WTC11 (cell line): ENCODE data around the gene TMEM259.

Experiments used
- CBFB ChIP-seq: sonication (generic); formaldehyde crosslinking; IDR thresholded peaks from 2 replicates; pipeline ENCODE4 v1.8.1; 2022; ENCODE audit warnings: mild to moderate bottlenecking, low read depth, missing genetic modification reagents
- ETV6 ChIP-seq: sonication (generic); formaldehyde crosslinking; IDR thresholded peaks from 2 replicates; pipeline ENCODE4 v1.8.1; 2022; ENCODE audit warnings: mild to moderate bottlenecking, missing genetic modification reagents
- JUN ChIP-seq: sonication (generic); formaldehyde crosslinking; IDR thresholded peaks from 2 replicates; pipeline ENCODE4 v1.8.0; 2023; ENCODE audit warnings: mild to moderate bottlenecking, missing genetic modification reagents
- MAX ChIP-seq: sonication (generic); formaldehyde crosslinking; IDR thresholded peaks from 2 replicates; pipeline ENCODE4 v1.8.0; 2022; ENCODE audit warnings: mild to moderate bottlenecking, missing genetic modification reagents
- ZNF121 ChIP-seq: sonication (generic); formaldehyde crosslinking; IDR thresholded peaks from 2 replicates; pipeline ENCODE4 v1.8.0; 2023; ENCODE audit warnings: missing genetic modification reagents
- ZNF263 ChIP-seq: sonication (generic); formaldehyde crosslinking; IDR thresholded peaks from 2 replicates; pipeline ENCODE4 v1.8.1; 2022; ENCODE audit warnings: low read depth, mild to moderate bottlenecking, moderate library complexity, missing genetic modification reagents
- TF ChIP-seq, protein P1 (sequence below): sonication (generic); formaldehyde crosslinking; IDR thresholded peaks from 2 replicates; pipeline ENCODE4 v1.8.1; 2022; ENCODE audit warnings: low read depth, mild to moderate bottlenecking, moderate library complexity, missing genetic modification reagents, borderline replicate concordance
- TF ChIP-seq, protein P2 (sequence below): fragments of 200-600 bp; IDR thresholded peaks from 2 replicates; pipeline ENCODE4 v1.8.0; 2022; ENCODE audit warnings: antibody characterized with exemption
- TF ChIP-seq, protein P3 (sequence below): sonication (generic); formaldehyde crosslinking; IDR thresholded peaks from 2 replicates; pipeline ENCODE4 v1.8.1; 2022; ENCODE audit warnings: missing genetic modification reagents, borderline replicate concordance

DNA sequence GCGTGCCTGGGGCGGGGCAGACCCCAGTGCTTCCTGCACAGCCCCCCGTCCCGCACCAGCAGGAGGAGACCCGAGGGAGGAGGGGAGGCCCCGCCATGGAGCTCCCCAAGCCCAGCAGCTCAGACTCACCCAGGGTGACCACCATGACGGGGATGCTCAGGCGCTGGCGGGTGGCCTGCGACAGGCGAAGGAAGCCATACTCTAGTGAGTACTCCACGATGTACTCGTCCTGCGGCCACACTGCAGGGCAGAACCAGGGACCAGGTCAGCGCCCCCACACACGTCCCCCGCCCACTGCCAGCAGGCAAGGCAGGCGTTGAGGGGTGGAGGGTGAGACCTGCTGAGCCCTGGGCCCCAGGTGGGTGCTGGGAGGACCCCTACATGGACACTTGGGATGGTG lies 8.6 kb downstream of the TMEM259 start:
- TF ChIP-seq, protein P1, sequence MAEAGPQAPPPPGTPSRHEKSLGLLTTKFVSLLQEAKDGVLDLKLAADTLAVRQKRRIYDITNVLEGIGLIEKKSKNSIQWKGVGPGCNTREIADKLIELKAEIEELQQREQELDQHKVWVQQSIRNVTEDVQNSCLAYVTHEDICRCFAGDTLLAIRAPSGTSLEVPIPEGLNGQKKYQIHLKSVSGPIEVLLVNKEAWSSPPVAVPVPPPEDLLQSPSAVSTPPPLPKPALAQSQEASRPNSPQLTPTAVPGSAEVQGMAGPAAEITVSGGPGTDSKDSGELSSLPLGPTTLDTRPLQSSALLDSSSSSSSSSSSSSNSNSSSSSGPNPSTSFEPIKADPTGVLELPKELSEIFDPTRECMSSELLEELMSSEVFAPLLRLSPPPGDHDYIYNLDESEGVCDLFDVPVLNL = no peak
- TF ChIP-seq ZNF121 (CRISPR knock-in tag) = no peak
- TF ChIP-seq, protein P2, sequence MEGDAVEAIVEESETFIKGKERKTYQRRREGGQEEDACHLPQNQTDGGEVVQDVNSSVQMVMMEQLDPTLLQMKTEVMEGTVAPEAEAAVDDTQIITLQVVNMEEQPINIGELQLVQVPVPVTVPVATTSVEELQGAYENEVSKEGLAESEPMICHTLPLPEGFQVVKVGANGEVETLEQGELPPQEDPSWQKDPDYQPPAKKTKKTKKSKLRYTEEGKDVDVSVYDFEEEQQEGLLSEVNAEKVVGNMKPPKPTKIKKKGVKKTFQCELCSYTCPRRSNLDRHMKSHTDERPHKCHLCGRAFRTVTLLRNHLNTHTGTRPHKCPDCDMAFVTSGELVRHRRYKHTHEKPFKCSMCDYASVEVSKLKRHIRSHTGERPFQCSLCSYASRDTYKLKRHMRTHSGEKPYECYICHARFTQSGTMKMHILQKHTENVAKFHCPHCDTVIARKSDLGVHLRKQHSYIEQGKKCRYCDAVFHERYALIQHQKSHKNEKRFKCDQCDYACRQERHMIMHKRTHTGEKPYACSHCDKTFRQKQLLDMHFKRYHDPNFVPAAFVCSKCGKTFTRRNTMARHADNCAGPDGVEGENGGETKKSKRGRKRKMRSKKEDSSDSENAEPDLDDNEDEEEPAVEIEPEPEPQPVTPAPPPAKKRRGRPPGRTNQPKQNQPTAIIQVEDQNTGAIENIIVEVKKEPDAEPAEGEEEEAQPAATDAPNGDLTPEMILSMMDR = no peak
- TF ChIP-seq CBFB (CRISPR knock-in tag) = no peak
- TF ChIP-seq, protein P3, sequence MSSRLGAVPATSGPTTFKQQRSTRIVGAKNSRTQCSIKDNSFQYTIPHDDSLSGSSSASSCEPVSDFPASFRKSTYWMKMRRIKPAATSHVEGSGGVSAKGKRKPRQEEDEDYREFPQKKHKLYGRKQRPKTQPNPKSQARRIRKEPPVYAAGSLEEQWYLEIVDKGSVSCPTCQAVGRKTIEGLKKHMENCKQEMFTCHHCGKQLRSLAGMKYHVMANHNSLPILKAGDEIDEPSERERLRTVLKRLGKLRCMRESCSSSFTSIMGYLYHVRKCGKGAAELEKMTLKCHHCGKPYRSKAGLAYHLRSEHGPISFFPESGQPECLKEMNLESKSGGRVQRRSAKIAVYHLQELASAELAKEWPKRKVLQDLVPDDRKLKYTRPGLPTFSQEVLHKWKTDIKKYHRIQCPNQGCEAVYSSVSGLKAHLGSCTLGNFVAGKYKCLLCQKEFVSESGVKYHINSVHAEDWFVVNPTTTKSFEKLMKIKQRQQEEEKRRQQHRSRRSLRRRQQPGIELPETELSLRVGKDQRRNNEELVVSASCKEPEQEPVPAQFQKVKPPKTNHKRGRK (CRISPR knock-in tag) = no peak
- TF ChIP-seq ZNF263 (CRISPR knock-in tag) = no peak
- no peak for TF ChIP-seq JUN (CRISPR knock-in tag)
- no peak for TF ChIP-seq MAX
- no peak for TF ChIP-seq ETV6
